SK-N-SH treated with all-trans-retinoic acid at 6 μM for 48 hours (cell line): ENCODE measurements around the gene PRRC2A.
A peak's percentile ranks its signal among the peaks of the same experiment; 100 is the strongest.

Source experiments
- ATAC-seq: fragments of 200-7000 bp; cut with Tn5 transposase; 3 replicates; pipeline ENCODE4 v1.9.1; 2020; ENCODE audit warnings: mild to moderate bottlenecking, moderate library complexity
- ARNTL ChIP-seq: fragments of 450-650 bp; formaldehyde crosslinking; IDR thresholded peaks from 2 replicates; pipeline ENCODE4 v1.5.0; 2020; ENCODE audit warnings: low read depth, mild to moderate bottlenecking, moderate library complexity, borderline replicate concordance
- BACH2 ChIP-seq: fragments of 250-450 bp; sonication (Bioruptor Pico); IDR thresholded peaks from 2 replicates; pipeline ENCODE4 v1.9.0; 2021; ENCODE audit warnings: mild to moderate bottlenecking, borderline replicate concordance
- CSDC2 ChIP-seq: fragments of 250-450 bp; sonication (Bioruptor Pico); IDR thresholded peaks from 2 replicates; pipeline ENCODE4 v1.5.0; 2020; ENCODE audit warnings: mild to moderate bottlenecking, moderate library complexity
- ESRRG ChIP-seq: fragments of 250-450 bp; sonication (Bioruptor Pico); IDR thresholded peaks from 2 replicates; pipeline ENCODE4 v1.6.1; 2021; ENCODE audit warnings: mild to moderate bottlenecking
- ISL1 ChIP-seq: fragments of 250-450 bp; sonication (Bioruptor Pico); IDR thresholded peaks from 2 replicates; pipeline ENCODE4 v2.1.2; 2022; ENCODE audit warnings: mild to moderate bottlenecking, moderate library complexity
- OSR1 ChIP-seq: fragments of 250-450 bp; sonication (Bioruptor Pico); IDR thresholded peaks from 2 replicates; pipeline ENCODE4 v1.8.0; 2022; ENCODE audit warnings: moderate library complexity, mild to moderate bottlenecking, inconsistent platforms
- PPARA ChIP-seq: fragments of 250-450 bp; sonication (Bioruptor Pico); IDR thresholded peaks from 2 replicates; pipeline ENCODE4 v1.5.0; 2020; ENCODE audit warnings: mild to moderate bottlenecking, borderline replicate concordance
- RARB ChIP-seq: fragments of 250-450 bp; sonication (Bioruptor Pico); IDR thresholded peaks from 2 replicates; pipeline ENCODE4 v1.8.0; 2021; ENCODE audit warnings: mild to moderate bottlenecking, moderate library complexity
- TCF4 ChIP-seq: fragments of 250-450 bp; sonication (Bioruptor Pico); IDR thresholded peaks from 2 replicates; pipeline ENCODE4 v1.8.0; 2021; ENCODE audit warnings: mild to moderate bottlenecking, moderate library complexity, borderline replicate concordance
- TOX ChIP-seq: fragments of 250-450 bp; sonication (Bioruptor Pico); IDR thresholded peaks from 2 replicates; pipeline ENCODE4 v1.8.0; 2021; ENCODE audit warnings: mild to moderate bottlenecking, moderate library complexity, borderline replicate concordance
- ZC3H10 ChIP-seq: fragments of 250-450 bp; sonication (Bioruptor Pico); IDR thresholded peaks from 2 replicates; pipeline ENCODE4 v1.5.1; 2021; ENCODE audit warnings: mild to moderate bottlenecking, moderate library complexity
- ZFP3 ChIP-seq: fragments of 250-450 bp; sonication (Bioruptor Pico); IDR thresholded peaks from 2 replicates; pipeline ENCODE4 v1.5.0; 2020; ENCODE audit warnings: mild to moderate bottlenecking, moderate library complexity
- ZFP30 ChIP-seq: fragments of 450-650 bp; formaldehyde crosslinking; IDR thresholded peaks from 2 replicates; pipeline ENCODE4 v1.5.0; 2022; ENCODE audit warnings: mild to moderate bottlenecking, moderate library complexity
- ZNF565 ChIP-seq: fragments of 450-650 bp; formaldehyde crosslinking; conservative IDR thresholded peaks from 2 replicates; pipeline ENCODE4 v1.5.0; 2020; ENCODE audit warnings: low read depth, mild to moderate bottlenecking, moderate library complexity
- ZNF70 ChIP-seq: fragments of 450-650 bp; formaldehyde crosslinking; IDR thresholded peaks from 2 replicates; pipeline ENCODE4 v1.5.0; 2020; ENCODE audit warnings: mild to moderate bottlenecking, moderate library complexity
- ZNF8 ChIP-seq: fragments of 450-650 bp; formaldehyde crosslinking; IDR thresholded peaks from 2 replicates; pipeline ENCODE4 v1.5.0; 2020; ENCODE audit warnings: mild to moderate bottlenecking, moderate library complexity
- TF ChIP-seq, protein P1 (sequence below): fragments of 250-450 bp; sonication (Bioruptor Pico); IDR thresholded peaks from 2 replicates; pipeline ENCODE4 v1.5.0; 2020; ENCODE audit warnings: mild to moderate bottlenecking, moderate library complexity
- TF ChIP-seq, protein P2 (sequence below): fragments of 250-450 bp; sonication (Bioruptor Pico); IDR thresholded peaks from 2 replicates; pipeline ENCODE4 v1.8.0; 2020; ENCODE audit warnings: mild to moderate bottlenecking, moderate library complexity, borderline replicate concordance
- TF ChIP-seq, protein P3 (sequence below): fragments of 250-450 bp; sonication (Bioruptor Pico); IDR thresholded peaks from 2 replicates; pipeline ENCODE4 v1.8.0; 2021; ENCODE audit warnings: low read depth, mild to moderate bottlenecking, moderate library complexity, borderline replicate concordance

Gene PRRC2A

DNA sequence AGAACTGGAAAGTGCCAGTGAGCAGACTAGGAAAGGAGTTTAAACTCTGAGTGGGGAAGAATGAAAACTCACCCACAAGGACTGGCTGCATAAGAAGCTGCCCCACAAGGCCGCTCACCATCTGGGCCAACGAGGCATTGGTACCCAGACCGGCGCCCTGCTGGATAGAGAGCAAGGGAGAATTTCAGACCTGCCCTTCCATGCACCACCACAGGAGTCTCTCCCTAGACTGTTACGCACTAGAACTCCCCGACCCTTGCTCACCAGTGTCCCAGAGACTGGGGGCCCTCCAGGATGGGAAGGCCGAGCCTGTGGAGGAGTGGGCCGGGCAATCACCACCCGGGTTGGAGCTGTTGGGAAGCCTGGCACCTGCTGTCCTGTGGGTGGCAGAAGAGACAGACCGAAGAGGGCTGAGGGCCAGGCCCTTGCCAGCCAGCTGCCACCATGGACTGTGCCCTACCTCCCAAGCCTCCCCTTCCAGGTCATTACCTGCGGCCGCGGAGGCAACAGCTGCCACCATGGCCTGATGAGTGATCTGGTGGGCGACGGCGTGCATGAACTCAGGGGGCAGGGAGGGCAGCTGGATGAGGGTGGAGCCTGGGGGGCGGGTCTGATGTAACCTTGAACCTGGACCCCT lies 23.4 kb downstream of the PRRC2A start:
- ATAC-seq, result no peak
- no peak for TF ChIP-seq ZNF565
- no peak for TF ChIP-seq ZFP30 (CRISPR knock-in tag)
- no peak for TF ChIP-seq BACH2 (CRISPR knock-in tag)
- no peak for TF ChIP-seq OSR1 (CRISPR knock-in tag)
- TF ChIP-seq, protein P1, sequence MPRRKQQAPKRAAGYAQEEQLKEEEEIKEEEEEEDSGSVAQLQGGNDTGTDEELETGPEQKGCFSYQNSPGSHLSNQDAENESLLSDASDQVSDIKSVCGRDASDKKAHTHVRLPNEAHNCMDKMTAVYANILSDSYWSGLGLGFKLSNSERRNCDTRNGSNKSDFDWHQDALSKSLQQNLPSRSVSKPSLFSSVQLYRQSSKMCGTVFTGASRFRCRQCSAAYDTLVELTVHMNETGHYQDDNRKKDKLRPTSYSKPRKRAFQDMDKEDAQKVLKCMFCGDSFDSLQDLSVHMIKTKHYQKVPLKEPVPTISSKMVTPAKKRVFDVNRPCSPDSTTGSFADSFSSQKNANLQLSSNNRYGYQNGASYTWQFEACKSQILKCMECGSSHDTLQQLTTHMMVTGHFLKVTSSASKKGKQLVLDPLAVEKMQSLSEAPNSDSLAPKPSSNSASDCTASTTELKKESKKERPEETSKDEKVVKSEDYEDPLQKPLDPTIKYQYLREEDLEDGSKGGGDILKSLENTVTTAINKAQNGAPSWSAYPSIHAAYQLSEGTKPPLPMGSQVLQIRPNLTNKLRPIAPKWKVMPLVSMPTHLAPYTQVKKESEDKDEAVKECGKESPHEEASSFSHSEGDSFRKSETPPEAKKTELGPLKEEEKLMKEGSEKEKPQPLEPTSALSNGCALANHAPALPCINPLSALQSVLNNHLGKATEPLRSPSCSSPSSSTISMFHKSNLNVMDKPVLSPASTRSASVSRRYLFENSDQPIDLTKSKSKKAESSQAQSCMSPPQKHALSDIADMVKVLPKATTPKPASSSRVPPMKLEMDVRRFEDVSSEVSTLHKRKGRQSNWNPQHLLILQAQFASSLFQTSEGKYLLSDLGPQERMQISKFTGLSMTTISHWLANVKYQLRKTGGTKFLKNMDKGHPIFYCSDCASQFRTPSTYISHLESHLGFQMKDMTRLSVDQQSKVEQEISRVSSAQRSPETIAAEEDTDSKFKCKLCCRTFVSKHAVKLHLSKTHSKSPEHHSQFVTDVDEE (CRISPR knock-in tag), result no peak
- TF ChIP-seq ISL1, result no peak
- TF ChIP-seq ZFP3 (CRISPR knock-in tag), result no peak
- no peak for TF ChIP-seq ESRRG (CRISPR knock-in tag)
- TF ChIP-seq, protein P2, sequence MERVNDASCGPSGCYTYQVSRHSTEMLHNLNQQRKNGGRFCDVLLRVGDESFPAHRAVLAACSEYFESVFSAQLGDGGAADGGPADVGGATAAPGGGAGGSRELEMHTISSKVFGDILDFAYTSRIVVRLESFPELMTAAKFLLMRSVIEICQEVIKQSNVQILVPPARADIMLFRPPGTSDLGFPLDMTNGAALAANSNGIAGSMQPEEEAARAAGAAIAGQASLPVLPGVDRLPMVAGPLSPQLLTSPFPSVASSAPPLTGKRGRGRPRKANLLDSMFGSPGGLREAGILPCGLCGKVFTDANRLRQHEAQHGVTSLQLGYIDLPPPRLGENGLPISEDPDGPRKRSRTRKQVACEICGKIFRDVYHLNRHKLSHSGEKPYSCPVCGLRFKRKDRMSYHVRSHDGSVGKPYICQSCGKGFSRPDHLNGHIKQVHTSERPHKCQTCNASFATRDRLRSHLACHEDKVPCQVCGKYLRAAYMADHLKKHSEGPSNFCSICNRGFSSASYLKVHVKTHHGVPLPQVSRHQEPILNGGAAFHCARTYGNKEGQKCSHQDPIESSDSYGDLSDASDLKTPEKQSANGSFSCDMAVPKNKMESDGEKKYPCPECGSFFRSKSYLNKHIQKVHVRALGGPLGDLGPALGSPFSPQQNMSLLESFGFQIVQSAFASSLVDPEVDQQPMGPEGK (CRISPR knock-in tag), result no peak

DNA sequence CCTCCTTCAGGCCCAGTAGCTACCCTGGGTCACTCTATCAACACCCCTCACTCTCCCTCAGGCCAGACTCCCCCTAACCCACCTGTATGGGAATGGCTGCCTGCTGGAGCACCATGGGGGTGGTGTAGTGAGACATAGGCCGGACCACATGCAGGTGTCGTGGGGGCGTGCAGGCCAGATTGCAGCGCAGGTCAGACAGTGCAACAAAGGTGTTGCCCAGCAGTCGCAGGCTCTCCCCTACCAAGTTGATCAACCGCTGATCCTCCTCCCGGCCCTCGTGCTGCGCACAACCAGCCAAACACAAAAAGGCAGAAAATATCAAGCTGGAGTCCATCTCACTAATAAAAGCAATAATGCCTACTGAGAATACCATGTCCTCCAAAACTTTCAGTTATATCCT lies 24.8 kb downstream of the PRRC2A start:
- no peak for ATAC-seq
- TF ChIP-seq ZC3H10 (CRISPR knock-in tag) (no peak), ESRRG (CRISPR knock-in tag) (no peak), ISL1 (no peak), RARB (CRISPR knock-in tag) (no peak), ZNF70 (CRISPR knock-in tag) (no peak), TOX (CRISPR knock-in tag) (no peak), ZFP30 (CRISPR knock-in tag) (no peak), BACH2 (CRISPR knock-in tag) (no peak)
- TF ChIP-seq, protein P3, sequence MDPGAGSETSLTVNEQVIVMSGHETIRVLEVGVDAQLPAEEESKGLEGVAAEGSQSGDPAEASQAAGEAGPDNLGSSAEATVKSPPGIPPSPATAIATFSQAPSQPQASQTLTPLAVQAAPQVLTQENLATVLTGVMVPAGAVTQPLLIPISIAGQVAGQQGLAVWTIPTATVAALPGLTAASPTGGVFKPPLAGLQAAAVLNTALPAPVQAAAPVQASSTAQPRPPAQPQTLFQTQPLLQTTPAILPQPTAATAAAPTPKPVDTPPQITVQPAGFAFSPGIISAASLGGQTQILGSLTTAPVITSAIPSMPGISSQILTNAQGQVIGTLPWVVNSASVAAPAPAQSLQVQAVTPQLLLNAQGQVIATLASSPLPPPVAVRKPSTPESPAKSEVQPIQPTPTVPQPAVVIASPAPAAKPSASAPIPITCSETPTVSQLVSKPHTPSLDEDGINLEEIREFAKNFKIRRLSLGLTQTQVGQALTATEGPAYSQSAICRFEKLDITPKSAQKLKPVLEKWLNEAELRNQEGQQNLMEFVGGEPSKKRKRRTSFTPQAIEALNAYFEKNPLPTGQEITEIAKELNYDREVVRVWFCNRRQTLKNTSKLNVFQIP (CRISPR knock-in tag), result no peak

DNA sequence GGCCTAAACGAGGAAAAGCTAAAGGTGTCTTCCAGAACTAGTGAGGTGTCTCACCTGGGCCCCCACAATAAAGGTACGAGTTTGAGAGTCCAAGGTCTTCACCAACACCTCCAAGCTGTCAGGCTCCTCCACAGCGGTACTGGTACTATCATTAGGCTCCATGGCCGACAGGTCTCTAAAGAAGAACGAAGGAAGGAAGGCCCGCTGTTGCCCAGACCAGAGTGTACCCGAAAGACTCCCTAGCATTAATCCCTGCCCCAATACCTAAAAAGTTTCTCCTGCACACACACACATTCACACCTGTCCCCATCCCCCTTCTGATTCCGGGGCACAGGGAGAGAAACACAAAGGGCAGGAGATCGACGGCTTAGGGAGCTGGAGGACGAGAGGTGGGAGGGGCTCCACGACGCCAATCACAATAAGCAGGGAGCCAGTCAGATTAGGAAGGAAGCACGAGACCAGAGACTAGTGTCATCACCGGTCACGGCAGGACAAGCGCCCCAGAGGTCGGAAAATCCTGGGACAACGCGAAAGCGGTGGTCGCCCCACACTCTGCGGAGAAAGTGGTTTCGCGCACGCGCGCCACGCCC lies 31.2 kb downstream of the PRRC2A start:
- TF ChIP-seq ZNF8 (CRISPR knock-in tag), result no peak
- no peak for TF ChIP-seq ZNF70 (CRISPR knock-in tag)
- TF ChIP-seq PPARA (CRISPR knock-in tag), result no peak
- no peak for TF ChIP-seq BACH2 (CRISPR knock-in tag)
- TF ChIP-seq ESRRG (CRISPR knock-in tag), result no peak
- TF ChIP-seq ARNTL (CRISPR knock-in tag), result no peak
- TF ChIP-seq CSDC2 (CRISPR knock-in tag), result no peak
- no peak for TF ChIP-seq TCF4 (CRISPR knock-in tag)
- TF ChIP-seq ISL1, result no peak
- no peak for TF ChIP-seq ZNF565
- TF ChIP-seq, all 23 proteins: peak for 0
- peak; percentile 82 for ATAC-seq

DNA sequence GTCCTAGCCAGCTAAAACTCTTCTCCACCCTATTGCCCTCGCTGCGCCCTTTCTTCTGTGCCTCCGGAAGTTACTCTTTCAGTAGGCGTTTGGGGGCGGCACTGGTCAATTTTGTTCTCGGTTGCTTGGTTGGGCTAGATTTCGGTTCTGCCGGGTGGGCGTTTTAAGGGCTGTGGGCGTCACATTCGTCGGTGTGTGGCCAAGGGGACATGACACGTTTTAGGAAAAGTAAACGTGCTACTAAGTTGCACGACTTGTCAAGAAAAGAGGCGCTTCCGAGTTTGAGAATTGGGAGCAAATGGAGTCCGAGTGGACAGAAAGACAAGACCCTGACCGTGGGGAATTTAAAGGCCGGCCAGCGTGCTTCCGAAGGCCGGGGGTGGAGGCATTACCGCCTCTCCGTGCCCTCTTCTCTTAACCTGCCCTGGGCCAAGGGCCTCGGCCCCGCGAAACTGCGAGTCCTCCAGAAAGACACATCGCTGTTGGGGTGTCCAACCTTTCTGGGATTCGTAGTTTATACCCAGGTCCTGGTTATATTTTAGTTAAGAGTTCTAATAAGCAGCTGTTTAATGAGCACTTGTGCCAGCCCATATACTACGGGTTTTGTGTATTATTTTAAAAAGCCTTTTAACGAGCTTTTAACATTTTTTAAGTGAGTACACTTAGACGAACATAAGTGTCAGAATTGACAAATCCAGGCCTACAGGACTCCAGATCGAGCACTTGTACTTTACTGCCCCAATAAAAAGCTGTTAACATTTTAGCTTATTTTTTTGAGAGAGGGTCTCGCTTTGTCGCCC lies 32.6 kb downstream of the PRRC2A start:
- TF ChIP-seq TCF4 (CRISPR knock-in tag), result no peak
- no peak for TF ChIP-seq RARB (CRISPR knock-in tag)
- no peak for TF ChIP-seq ARNTL (CRISPR knock-in tag)
- TF ChIP-seq CSDC2 (CRISPR knock-in tag), result no peak
- TF ChIP-seq ESRRG (CRISPR knock-in tag), result no peak
- no peak for TF ChIP-seq BACH2 (CRISPR knock-in tag)
- peak; percentile 77 for ATAC-seq
